ENCODE results near the gene LGALS7.

The LGALS7 gene

DNA sequence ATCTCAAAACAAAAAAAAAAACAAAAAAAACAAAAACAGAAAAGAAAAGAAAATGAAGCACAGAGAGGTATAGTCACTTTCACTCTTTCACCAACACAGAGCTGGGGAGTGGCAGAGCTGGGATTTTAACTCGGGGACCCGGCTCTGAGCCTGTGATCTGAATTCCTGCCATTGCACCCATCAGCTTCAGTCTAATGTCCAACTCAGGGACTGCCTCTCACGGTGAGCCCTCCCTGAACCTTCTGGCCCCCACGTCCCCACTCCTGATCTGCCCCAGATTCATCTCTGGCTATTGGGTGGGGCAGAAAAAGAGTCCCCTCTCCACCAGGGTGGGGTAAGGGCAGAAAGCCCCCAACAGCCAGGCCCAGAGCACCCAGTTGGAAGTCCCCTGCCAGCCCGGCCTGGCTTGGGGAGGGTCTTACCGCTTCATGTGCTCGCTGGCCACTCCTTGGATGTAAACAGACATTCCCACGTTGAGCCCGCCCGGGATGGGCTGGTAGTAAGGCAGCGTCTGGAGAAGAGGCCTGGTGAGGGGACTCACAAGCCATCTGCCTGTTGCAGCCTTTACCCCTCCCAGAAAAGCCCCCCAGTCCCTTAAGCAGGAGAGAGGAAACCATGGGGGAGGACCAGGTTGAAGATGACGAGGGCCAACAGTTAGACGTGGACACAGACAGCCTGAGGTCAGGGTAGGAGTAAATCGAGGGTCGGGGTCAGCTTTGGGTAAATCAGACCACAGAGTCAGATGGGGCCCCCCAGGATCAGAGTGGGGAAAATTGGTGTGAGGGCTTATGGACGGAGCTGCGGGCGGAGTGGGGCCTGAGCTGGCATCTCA is 38.9 kb upstream of the LGALS7 start:
- TF ChIP-seq, protein P1, sequence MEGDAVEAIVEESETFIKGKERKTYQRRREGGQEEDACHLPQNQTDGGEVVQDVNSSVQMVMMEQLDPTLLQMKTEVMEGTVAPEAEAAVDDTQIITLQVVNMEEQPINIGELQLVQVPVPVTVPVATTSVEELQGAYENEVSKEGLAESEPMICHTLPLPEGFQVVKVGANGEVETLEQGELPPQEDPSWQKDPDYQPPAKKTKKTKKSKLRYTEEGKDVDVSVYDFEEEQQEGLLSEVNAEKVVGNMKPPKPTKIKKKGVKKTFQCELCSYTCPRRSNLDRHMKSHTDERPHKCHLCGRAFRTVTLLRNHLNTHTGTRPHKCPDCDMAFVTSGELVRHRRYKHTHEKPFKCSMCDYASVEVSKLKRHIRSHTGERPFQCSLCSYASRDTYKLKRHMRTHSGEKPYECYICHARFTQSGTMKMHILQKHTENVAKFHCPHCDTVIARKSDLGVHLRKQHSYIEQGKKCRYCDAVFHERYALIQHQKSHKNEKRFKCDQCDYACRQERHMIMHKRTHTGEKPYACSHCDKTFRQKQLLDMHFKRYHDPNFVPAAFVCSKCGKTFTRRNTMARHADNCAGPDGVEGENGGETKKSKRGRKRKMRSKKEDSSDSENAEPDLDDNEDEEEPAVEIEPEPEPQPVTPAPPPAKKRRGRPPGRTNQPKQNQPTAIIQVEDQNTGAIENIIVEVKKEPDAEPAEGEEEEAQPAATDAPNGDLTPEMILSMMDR (IDR thresholded peaks at IDR 0.05) = no peak

DNA sequence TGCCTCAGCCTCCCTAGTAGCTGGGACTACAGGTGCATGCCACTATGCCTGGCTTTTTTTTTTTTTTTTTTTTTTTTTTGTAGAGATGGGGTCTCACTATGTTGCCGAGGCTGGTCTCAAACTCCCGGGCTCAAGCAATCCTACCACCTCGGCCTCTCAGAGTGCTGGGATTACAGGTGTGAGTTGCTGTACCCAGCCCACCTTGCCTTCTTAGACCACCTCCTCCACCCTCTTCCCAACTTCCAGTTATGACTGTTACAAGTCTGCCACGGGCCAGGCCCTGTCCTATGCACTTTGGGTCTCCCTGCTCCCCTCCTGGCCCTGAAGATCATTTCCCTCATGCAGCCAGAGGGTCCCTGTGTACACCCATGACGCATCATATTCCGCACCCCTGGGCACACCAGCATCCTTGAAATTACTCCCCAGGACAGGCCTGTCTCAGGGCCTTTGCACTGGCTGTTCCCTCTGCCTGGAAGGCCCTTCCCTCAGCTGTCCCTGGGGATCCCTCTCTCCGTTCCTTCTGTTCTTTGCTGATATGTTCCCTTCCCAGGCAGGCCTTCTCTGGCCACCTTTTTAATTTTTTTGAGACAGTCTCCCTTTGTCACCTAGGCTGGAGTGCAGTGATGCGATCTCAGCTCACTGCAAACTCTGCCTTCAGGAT is 36.4 kb upstream of the LGALS7 start:
- TF ChIP-seq, protein P1 (IDR thresholded peaks at IDR 0.05) = no peak

DNA sequence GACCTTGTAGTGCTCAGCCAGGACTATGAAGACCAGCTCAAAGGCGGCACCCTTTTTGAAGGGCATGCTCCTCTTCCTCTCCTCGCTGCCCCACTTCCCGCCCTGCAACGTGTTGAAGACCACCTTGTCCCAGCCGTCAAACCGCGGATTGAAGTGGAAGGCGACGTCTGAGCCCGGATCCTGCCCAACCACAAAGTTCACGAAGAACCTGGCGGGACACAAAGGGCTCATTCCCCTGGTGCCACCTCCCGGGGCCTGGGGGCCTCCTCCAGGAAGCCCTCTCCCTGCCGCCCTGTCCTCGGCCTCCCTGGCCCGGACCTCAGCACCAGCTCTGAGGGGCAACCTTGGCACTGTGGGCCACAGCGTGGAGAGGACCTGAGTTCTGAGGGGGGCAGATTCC is 35.4 kb upstream of the LGALS7 start:
- TF ChIP-seq, protein P1 (IDR thresholded peaks at IDR 0.05) = no peak

DNA sequence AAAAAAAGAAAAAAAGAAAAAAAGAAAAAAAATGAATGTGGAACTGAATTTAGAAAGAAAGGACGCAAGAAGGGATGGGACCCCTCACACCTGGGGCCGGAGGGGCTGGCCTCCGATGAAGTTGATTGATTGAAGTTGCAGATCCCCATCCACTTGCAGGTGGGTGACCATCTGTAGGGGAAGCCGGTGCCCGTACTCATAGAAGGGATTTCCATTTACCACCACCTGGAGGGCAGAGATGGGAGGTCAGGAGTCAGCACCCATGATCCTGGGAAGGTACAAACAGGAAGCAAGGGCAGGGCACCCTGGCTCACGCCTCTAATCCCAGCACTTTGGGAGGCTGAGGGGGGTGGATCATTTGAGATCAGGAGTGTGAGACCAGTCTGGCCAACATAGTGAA is 33.1 kb upstream of the LGALS7 start:
- TF ChIP-seq, protein P1 (IDR thresholded peaks at IDR 0.05) = no peak

DNA sequence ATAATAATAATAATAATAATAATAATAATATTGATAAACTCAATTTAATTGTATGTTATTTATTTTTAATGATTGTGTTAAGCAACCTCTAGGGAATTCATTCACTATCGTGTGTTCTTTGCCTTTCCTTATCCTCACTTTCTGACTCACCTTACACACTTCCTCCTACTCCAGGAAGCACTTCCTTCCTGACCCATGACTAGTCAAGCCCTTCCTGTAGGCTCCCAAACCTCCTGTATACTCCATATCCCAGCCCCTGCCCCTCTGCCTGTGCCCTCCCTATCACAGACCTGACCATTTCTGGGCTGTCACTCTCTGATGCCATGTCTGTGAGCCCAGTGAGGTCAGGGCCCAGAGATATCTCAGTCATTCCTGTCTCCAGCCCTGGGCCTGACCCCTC is 31.9 kb upstream of the LGALS7 start:
- TF ChIP-seq, protein P1 (IDR thresholded peaks at IDR 0.05) = no peak

DNA sequence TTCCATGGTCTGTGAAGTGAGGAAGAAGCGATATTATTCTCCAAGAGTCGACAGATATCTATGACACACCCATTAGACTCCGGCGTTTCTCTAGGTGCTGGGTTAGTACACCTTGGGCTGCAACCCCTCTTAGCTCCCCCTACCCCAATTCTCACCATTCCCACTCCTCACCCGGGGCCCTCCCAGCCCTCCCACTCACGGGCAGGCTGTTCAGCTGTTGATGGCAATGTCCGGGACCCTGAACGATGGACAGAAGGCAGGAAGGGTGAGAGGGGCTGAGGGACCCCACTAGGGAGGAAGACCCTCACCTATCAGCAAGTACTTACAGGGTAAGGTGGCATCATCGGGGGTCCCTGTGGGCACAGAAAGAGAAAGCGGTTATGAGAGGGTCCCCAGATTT is 30.2 kb upstream of the LGALS7 start:
- TF ChIP-seq, protein P1 (IDR thresholded peaks at IDR 0.05) = no peak

DNA sequence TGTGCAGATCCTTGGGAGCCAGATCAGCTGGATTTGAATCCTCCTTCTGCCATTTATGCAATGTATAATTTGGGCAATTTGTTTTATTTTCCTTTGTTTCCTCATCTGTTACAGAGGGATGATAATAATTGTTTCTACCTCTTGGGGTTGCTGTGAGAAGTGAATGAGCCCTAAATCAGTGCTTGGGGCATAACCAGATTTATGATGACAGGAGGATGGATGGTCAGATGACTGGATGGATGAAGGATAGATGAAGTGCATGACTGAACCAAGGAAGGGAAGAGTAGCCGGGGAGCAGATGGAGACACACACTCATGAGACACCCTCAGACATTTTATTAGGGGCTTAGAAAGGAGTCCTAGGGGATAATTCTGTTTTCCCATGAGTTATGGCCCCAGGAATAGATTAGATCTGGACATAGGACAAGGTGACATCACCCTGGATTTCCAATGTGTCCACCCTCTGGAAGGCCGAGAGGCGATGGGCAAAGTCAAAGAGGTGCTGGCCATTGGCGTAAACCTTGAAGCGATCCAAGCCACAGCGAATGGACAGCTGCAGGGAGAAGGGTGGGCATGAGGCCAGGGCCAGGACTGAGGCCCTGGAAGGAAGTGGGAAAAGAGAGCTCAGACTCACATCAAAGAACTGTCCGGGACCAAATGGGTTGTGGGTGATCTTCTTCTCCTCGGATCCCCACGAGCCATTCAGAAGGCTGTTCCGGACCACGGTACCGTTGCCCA is 28.2 kb upstream of the LGALS7 start:
- TF ChIP-seq, protein P1 (IDR thresholded peaks at IDR 0.05) = no peak
